ENCODE measurements around the gene CCNG1. TPM values are rescaled to one million over a fixed set of nuclear protein-coding genes. Genes with fewer than 3 reads are reported as not detected.

CCNG1 gene
- total RNA-seq, 1 experiment from 2014 or later: 70.0 TPM

GRCh38 chr5:163433271-163433670 lies 4.1 kb upstream of the CCNG1 start:
- Histone ChIP-seq H3K9me3 (ENCODE audit: low read length) (no peaks in the 10 kb centered on the region), H3K27ac (ENCODE audit: low read length) (no peak overlapping the region), H3K36me3 (ENCODE audit: low read depth, low read length) (no peaks in the 10 kb centered on the region), H3F3A (ENCODE audit: low read length, unreplicated experiment) (no peaks in the 10 kb centered on the region), H2AFZ (ENCODE audit: low read length) (no peak overlapping the region), H3K9ac (ENCODE audit: low read length) (no peak overlapping the region), H3K4me3 (ENCODE audit: low read length) (no peak overlapping the region), H3K4me1 (ENCODE audit: insufficient read depth, low read length) (peaks cover 13% of the 10 kb centered on the region; the same call in 1 of the 2 replicates), H3K4me2 (ENCODE audit: low read length) (no peak overlapping the region), H3K79me2 (ENCODE audit: low read length) (peaks cover 9% of the 10 kb centered on the region), H3K27me3 (ENCODE audit: low read length) (no peaks in the 10 kb centered on the region), H4K20me1 (ENCODE audit: low read length) (peaks cover 4% of the 10 kb centered on the region; the same call in 1 of the 2 replicates), H3K9me2 (replicated peaks; ENCODE audit: low read length) (no peaks in the 10 kb centered on the region)
- ChIA-PET POLR2A (ENCODE audit: unreplicated experiment) (no interaction called here), CTCF (no interaction called here)
- intact Hi-C loops (cut with micrococcal nuclease): no loop called here
- DNase-seq: no peak
- no TSS peak for BruUV-seq (replicated peaks)
- no peak for TF ChIP-seq EZH2phosphoT487 (IDR thresholded peaks at IDR 0.05; ENCODE audit: borderline replicate concordance, low read length)
- TF ChIP-seq, protein P1, sequence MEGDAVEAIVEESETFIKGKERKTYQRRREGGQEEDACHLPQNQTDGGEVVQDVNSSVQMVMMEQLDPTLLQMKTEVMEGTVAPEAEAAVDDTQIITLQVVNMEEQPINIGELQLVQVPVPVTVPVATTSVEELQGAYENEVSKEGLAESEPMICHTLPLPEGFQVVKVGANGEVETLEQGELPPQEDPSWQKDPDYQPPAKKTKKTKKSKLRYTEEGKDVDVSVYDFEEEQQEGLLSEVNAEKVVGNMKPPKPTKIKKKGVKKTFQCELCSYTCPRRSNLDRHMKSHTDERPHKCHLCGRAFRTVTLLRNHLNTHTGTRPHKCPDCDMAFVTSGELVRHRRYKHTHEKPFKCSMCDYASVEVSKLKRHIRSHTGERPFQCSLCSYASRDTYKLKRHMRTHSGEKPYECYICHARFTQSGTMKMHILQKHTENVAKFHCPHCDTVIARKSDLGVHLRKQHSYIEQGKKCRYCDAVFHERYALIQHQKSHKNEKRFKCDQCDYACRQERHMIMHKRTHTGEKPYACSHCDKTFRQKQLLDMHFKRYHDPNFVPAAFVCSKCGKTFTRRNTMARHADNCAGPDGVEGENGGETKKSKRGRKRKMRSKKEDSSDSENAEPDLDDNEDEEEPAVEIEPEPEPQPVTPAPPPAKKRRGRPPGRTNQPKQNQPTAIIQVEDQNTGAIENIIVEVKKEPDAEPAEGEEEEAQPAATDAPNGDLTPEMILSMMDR (conservative IDR thresholded peaks at IDR 0.05; ENCODE audit: low read depth, low read length): no peak
- TF ChIP-seq EZH2 (IDR thresholded peaks at IDR 0.05; ENCODE audit: low read length, unreplicated experiment): no peak
- no peak for ATAC-seq

DNA sequence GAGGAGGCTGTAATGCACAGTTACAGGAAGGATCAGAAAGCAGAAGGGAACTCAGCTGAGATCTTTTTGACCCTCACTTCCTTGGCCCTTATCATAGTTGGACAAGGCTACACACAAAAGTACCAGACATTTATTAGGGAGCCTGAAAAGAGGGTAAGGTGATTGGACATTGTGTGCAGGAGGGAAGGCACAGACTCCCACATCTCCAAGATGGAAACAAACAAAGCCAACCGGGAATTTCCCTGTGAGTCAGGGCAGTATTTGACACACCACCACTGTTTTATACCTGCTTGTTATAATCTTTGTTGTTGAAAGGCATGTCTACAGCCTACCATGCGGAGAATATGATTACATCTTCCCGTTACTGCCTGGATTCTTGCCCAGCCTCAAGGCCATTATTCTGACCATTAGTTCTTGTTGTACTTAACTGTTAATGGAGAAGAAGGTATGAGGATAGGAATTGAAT lies 3.0 kb upstream of the CCNG1 start:
- Histone ChIP-seq H4K20me1 (ENCODE audit: low read length) (peaks cover 11% of the 10 kb centered on the region), H3K27me3 (ENCODE audit: low read length) (no peaks in the 10 kb centered on the region), H3K79me2 (ENCODE audit: low read length) (peaks cover 20% of the 10 kb centered on the region), H3K4me2 (ENCODE audit: low read length) (0 out of 2 replicates have a peak overlapping the region, but pooled peaks have one; percentile 7), H3K4me3 (ENCODE audit: low read length) (no peak overlapping the region), H2AFZ (ENCODE audit: low read length) (no peak overlapping the region), H3K36me3 (ENCODE audit: low read depth, low read length) (peaks cover 4% of the 10 kb centered on the region; the same call in 1 of the 2 replicates), H3F3A (ENCODE audit: low read length, unreplicated experiment) (no peaks in the 10 kb centered on the region), H3K9me3 (ENCODE audit: low read length) (no peaks in the 10 kb centered on the region), H3K9me2 (replicated peaks; ENCODE audit: low read length) (no peaks in the 10 kb centered on the region), H3K4me1 (ENCODE audit: insufficient read depth, low read length) (peaks cover 19% of the 10 kb centered on the region), H3K9ac (ENCODE audit: low read length) (no peak overlapping the region), H3K27ac (ENCODE audit: low read length) (no peak overlapping the region; the same call in 1 of the 2 replicates)
- ChIA-PET CTCF (no interaction called here), POLR2A (ENCODE audit: unreplicated experiment) (no interaction called here)
- ATAC-seq (peak; percentile 6), DNase-seq (peak; percentile 59)
- no peak for TF ChIP-seq EZH2 (IDR thresholded peaks at IDR 0.05; ENCODE audit: low read length, unreplicated experiment)
- TF ChIP-seq, protein P1 (conservative IDR thresholded peaks at IDR 0.05; ENCODE audit: low read depth, low read length): no peak
- TF ChIP-seq EZH2phosphoT487 (IDR thresholded peaks at IDR 0.05; ENCODE audit: borderline replicate concordance, low read length): no peak
- intact Hi-C loops (cut with micrococcal nuclease): no loop called here
- no TSS peak for BruUV-seq (replicated peaks)

- intact Hi-C loops (cut with micrococcal nuclease): loop anchor here (2.0 kb wide), 1 partner anchor 68 kb away; the partner anchor contains the start of gene MAT2B
- no peaks in the 10 kb centered on the region for H3K27me3 ChIP-seq (ENCODE audit: low read length)
- peaks cover 21% of the 10 kb centered on the region for H4K20me1 ChIP-seq (ENCODE audit: low read length)
- H3K9ac ChIP-seq (ENCODE audit: low read length): peak overlapping the region; percentile 33; the same call in 1 of the 2 replicates
- no peak overlapping the region for H3K27ac ChIP-seq (ENCODE audit: low read length)
- no peak for ATAC-seq
- H3K4me3 ChIP-seq (ENCODE audit: low read length): peak overlapping the region; percentile 98
- TF ChIP-seq, protein P1 (conservative IDR thresholded peaks at IDR 0.05; ENCODE audit: low read depth, low read length): no peak
- TF ChIP-seq EZH2 (IDR thresholded peaks at IDR 0.05; ENCODE audit: low read length, unreplicated experiment) (no peak), EZH2phosphoT487 (IDR thresholded peaks at IDR 0.05; ENCODE audit: borderline replicate concordance, low read length) (no peak)
- DNase-seq: no peak
- no peaks in the 10 kb centered on the region for H3K9me3 ChIP-seq (ENCODE audit: low read length)
- H3K36me3 ChIP-seq (ENCODE audit: low read depth, low read length): peaks cover 19% of the 10 kb centered on the region
- H3K4me2 ChIP-seq (ENCODE audit: low read length): peak overlapping the region; percentile 98
- ChIA-PET POLR2A (ENCODE audit: unreplicated experiment) (no interaction called here), CTCF (no interaction called here)
- peaks cover 29% of the 10 kb centered on the region for H3K4me1 ChIP-seq (ENCODE audit: insufficient read depth, low read length)
- H3K79me2 ChIP-seq (ENCODE audit: low read length): peaks cover 40% of the 10 kb centered on the region
- BruUV-seq (replicated peaks): no TSS peak
- no peaks in the 10 kb centered on the region for H3K9me2 ChIP-seq (replicated peaks; ENCODE audit: low read length)
- H2AFZ ChIP-seq (ENCODE audit: low read length): peak overlapping the region; percentile 78
- H3F3A ChIP-seq (ENCODE audit: low read length, unreplicated experiment): no peaks in the 10 kb centered on the region
These were observed 880 bp upstream of the CCNG1 start for GRCh38 chr5:163436515-163436914.
